Right lung (tissue), 5 donors: ENCODE measurements around the gene EIF5AL1. TPM values are rescaled to one million over a fixed set of nuclear protein-coding genes. Genes with fewer than 3 reads are reported as not detected.
A peak's percentile ranks its signal among the peaks of the same experiment; 100 is the strongest.
"Not testable (repeated sequence)": the region's sequence is repeated elsewhere in the genome, so short reads cannot be mapped to it uniquely, and the experiment has no call there.

Experiments
- DNase-seq, 2 donors: peaks; one replicate each; pipeline ENCODE4 v3.0.0-alpha.2; 2013
- polyA plus RNA-seq, 5 donors: library from polyadenylated mRNA; unstranded; fragments of 120-200 nt; gene quantifications; one replicate each; pipeline versions ENCODE4 v1.2.1 to v1.2.3, GENCODE V29; 2013; ENCODE audit warnings: inconsistent platforms in 1 of 5, low replicate concordance in 1 of 5; ENCODE audit not compliant: insufficient read length in 5 of 5, insufficient read depth in 1 of 5

Gene EIF5AL1
- polyA plus RNA-seq, 5 donors, result 0.08 to 3.4 (median 1.3) TPM

GRCh38 chr10:79483948-79484347, 28.4 kb upstream of the EIF5AL1 start:
- peak in 1 of 2 donors; percentile 16 for DNase-seq

- no peak for DNase-seq
Measured at GRCh38 chr10:79484476-79484875, 27.9 kb upstream of the EIF5AL1 start.

- DNase-seq, result peak in 1 of 2 donors; percentile 27
Measured at GRCh38 chr10:79487296-79488194, 24.8 kb upstream of the EIF5AL1 start.

GRCh38 chr10:79488336-79488735, 24.0 kb upstream of the EIF5AL1 start:
- DNase-seq, result no peak

- no peak for DNase-seq
Measured at GRCh38 chr10:79488870-79489269, 23.5 kb upstream of the EIF5AL1 start.

- peak; percentile 48 for DNase-seq
Measured at GRCh38 chr10:79490400-79491142, 21.8 kb upstream of the EIF5AL1 start.

GRCh38 chr10:79491143-79491835, 21.0 kb upstream of the EIF5AL1 start:
- no peak for DNase-seq

- no peak for DNase-seq
Measured at GRCh38 chr10:79492256-79492655, 20.1 kb upstream of the EIF5AL1 start.

- no peak for DNase-seq
Measured at GRCh38 chr10:79492839-79493238, 19.5 kb upstream of the EIF5AL1 start.

GRCh38 chr10:79493806-79494205, 18.5 kb upstream of the EIF5AL1 start:
- DNase-seq, result no peak

- DNase-seq, result no peak
Measured at GRCh38 chr10:79494871-79495705, 17.2 kb upstream of the EIF5AL1 start.

GRCh38 chr10:79495791-79496190, 16.5 kb upstream of the EIF5AL1 start:
- DNase-seq, result no peak

- no peak for DNase-seq
Measured at GRCh38 chr10:79496896-79497295, 15.4 kb upstream of the EIF5AL1 start.

- no peak for DNase-seq
Measured at GRCh38 chr10:79498291-79498829, 14.0 kb upstream of the EIF5AL1 start.

GRCh38 chr10:79502561-79503309, 9.6 kb upstream of the EIF5AL1 start:
- no peak for DNase-seq

- DNase-seq, result not testable (repeated sequence)
Measured at GRCh38 chr10:79503787-79504186, 8.5 kb upstream of the EIF5AL1 start.

- DNase-seq, result not testable (repeated sequence)
Measured at GRCh38 chr10:79504483-79504882, 7.8 kb upstream of the EIF5AL1 start.

GRCh38 chr10:79505328-79505727, 7.0 kb upstream of the EIF5AL1 start:
- not testable (repeated sequence) for DNase-seq

- DNase-seq, result no peak
Measured at GRCh38 chr10:79505829-79506228, 6.5 kb upstream of the EIF5AL1 start.
